Cardiac septum (tissue), 1 donor: ENCODE measurements around the gene NOS2. TPM values are rescaled to one million over a fixed set of nuclear protein-coding genes. Genes with fewer than 3 reads are reported as not detected.
"Not testable (repeated sequence)": the region's sequence is repeated elsewhere in the genome, so short reads cannot be mapped to it uniquely, and the experiment has no call there.

Source experiments
- DNase-seq: peaks from one replicate; pipeline ENCODE4 v3.0.0-alpha.2; 2020; ENCODE audit warnings: low spot score
- intact Hi-C: fragments of 100-400 bp; cut with DNase I; formaldehyde crosslinking; loops from one replicate; pipeline ENCODE4 v1.14.0; 2022
- total RNA-seq: library from RNA; stranded (reverse); fragmentation: NEBNext Ultra II Directional; extraction: Animal tissue kit (Norgen Biotek cat#: 25700); gene quantifications from one replicate; pipeline ENCODE4 v1.2.1, GENCODE V29; 2021
- donor health status: DM: no; HTN: no; CAD: no.

NOS2 gene
- total RNA-seq, 1 donor from 2014 or later = 0.16 TPM

DNA sequence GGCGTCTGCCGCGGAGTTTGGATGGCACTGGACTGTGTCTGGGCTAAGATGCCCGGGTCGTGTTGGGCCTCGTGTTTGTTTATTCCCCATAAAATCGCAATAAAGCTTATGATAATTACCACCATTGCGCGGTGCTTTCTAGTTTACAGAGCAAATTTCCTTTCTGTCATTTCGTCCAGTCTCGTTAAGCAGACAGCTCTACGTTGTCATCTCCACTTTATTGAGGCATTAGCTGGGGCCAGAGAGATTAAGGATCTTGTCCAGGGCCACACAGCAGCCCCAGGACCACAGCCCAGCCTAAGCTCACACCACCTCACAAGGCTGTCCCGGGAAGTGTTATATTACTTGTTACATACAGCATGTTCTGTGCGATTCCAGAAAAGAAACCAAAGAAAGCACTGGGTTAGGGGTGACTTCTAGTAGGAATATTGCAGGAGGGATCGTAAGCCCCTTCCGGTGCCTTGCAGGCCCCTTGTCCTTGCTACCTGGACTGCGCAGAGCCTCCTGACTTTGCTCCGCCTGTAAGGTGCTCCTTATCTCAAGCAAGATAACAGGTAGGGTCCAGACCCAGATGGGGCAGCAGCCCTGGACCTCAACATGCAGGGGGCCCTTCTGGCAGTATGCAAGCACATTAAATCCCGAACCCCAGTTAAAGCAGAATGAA lies 6.3 kb downstream of the NOS2 start:
- no peak for DNase-seq
- intact Hi-C loops = no loop called here

DNA sequence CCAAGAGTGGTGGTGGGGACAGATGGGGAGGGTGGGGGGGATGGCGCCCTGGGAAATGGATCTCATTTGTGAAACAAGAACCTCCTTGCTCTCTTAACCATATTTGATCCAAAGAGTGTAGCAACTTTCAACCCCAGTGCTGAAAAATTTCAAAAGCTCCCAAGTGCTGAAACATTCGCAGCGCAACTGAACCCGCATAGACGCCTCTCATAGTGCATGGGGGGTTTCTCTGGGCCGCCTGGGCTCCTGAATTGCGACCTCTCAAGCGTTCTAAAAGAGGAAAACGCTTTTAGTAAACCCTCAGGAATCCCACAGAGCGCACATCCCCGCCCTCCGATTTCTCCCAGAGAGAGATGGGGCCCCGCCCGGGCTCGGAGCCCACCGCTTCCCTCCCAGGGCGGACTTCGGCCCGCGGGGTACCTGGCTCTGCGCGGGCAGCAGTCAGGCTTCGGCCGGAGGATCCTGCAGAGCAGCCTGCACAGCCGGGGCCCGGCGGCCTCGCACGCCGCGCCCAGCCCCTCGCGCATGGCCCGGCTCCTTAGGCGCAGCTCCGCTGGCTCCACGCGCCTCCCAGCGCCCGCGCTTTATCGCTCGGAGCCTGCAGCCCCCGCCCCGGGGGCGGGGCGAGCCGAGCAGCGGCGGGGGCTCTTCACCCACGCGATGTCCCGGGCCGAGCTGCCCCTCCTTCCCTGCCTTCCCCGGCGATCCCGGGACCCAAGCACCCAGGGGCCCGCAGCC lies 7.0 kb downstream of the NOS2 start:
- DNase-seq = no peak
- intact Hi-C loops = no loop called here

DNA sequence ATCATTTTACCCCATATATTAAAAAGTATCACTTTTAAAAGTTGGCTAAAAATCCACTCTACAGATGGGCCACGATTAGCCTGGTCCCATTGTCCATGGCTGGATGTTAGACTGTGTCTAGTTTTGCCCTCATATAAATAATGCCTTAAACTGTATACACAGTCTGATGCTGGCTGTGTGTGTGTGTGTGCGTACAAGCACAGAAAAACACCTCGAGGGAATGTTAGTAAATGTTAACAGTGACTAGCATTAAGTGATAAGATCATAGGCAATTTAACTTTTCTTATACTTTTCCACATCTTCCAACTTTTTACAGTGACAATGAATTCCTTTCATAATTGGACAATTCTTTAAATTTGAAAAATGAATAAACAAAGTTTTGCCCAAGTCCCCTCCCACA lies 8.2 kb downstream of the NOS2 start:
- intact Hi-C loops = no loop called here

DNA sequence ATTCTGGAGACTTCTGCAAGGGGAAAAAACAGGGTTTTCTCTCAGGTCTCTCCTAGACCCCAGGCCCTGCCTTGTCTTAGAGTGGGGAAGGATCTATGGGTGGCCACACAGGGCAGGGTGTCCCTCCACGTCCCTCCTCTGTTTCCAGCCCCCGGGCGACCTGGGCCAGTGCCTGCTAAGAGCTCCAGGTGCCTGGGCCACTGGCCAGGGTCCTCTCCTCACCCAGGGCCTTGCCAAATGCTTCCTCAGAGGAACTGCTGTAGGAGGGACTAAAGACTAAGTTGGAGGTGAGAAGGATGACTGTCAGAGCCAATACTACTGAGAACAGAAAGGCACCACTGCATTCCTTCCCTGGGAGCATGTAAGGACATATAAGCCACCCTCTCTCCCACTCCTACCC lies 11.4 kb downstream of the NOS2 start:
- intact Hi-C loops = no loop called here
- no peak for DNase-seq

More for the DNA sequence above, 8.2 kb downstream of the NOS2 start:
- no peak for DNase-seq

DNA sequence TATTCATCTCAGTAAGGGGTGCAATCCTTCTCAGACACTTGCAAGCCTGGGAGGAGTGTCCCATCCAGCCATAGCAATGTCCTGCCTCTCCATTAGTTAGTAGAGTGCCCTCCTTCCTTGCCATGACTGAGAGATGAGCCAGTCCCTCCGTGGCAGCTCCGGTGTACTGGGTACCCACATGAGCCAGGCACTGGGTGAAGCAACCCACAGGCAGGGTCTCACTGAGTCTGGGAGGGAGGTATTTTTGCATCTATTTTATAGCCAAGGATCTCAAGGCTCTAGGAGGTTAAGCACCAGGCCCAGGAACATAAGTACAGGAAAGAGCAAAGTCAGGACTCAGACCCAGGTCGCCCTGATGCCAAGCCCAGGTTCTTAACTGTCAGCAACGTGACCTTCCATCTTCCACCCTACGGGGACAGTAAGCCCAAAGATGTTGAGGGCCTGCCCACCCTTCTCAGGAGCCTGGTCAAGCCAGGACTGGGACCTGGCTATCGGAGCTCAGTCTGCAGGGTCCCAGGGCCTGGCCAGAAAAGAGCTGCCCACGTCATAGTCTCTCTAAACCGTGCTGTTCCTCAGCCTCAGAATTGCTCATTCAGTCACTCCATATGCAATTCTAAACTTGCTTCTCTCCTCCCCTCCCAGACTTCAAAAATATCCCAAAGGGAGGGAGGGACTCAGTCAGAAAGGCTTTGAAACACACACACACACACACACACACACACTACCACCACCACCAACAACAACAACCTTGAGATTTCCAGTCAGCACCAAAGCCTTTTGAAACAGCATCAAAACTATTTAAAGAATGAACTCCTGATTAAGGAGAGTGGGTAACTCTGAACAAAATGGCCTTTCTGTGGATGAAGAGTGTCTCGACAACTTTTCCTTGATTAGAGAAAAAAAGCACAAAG lies 16.6 kb downstream of the NOS2 start:
- no peak for DNase-seq
- intact Hi-C loops = no loop called here

DNA sequence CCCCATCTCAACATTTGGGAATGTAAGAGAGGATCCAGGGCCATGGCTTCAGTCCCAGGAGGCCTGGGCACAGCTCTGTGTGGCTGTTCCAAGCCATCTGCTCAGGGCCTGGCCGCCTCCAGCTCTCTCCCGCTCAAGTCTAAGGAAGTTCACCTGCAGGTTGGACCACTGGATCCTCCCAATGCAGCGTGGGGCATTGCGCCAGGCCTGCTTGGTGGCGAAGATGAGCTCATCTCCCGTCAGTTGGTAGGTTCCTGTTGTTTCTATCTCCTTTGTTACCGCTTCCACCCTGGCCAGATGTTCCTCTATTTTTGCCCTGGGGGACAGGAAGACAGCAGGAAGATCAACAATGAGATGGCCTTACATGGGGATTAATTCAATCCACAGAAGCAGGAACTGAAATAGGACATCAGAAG lies 17.5 kb downstream of the NOS2 start:
- DNase-seq = no peak
- intact Hi-C loops = no loop called here

DNA sequence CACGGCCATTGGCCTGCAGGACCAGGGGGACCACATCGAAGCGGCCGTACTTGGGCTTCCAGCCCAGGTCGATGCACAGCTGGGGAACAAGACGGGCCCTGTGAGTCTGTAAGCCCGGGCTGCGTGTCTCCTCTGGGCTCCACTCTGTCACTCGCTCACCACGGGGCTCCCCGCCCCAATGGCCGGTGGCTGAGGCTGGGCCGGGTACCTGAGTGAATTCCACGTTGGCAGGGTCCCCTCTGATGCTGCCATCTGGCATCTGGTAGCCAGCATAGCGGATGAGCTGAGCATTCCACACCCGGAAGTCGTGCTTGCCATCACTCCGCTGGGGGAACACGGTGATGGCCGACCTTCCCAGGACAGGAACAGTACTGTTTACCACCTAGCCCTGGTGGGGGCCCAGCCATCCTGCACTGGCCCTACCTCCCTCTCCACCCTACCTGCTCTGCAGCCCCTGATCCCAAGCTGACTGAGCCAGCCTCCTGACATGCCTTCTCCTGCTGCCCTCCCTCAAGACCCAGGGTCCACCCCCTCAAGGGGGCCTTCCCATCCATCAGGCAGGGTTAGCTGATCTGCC lies 19.4 kb downstream of the NOS2 start:
- intact Hi-C loops = no loop called here
- DNase-seq = no peak

DNA sequence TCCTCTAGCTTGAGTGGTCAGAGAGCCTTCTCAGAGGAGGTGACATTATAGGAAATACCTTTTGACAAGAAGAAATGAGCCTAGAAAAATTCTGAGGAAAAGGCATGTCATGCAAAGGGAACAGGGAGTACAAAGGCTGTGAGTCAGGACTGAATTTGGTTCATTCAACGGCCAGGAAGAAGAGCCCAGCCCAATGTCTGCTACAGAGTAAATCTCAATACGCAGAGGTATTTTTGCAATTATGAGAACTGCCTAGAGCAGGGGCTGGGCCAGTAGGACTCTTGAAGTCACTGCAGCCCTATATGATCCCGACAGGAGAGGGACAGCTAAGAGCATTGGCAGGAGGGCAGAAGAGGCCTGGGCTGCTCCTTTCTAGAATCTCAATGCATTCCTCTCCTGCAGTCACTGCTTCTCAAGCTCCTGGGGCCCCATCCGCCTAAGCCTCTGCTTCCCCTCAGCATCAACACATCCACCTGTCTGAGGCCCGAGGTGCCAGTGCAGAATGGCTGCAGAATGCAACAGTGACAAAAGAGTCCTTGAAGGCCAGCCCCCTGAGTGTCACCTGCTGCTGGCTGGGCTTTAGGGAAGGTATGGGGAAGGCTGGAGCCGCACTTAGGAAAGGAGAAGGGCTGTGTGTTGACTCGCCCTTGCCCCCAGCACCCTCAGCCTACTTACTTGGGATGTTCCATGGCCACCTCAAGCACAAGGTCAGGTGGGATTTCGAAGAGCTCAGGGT lies 20.1 kb downstream of the NOS2 start:
- DNase-seq = no peak
- intact Hi-C loops = no loop called here

DNA sequence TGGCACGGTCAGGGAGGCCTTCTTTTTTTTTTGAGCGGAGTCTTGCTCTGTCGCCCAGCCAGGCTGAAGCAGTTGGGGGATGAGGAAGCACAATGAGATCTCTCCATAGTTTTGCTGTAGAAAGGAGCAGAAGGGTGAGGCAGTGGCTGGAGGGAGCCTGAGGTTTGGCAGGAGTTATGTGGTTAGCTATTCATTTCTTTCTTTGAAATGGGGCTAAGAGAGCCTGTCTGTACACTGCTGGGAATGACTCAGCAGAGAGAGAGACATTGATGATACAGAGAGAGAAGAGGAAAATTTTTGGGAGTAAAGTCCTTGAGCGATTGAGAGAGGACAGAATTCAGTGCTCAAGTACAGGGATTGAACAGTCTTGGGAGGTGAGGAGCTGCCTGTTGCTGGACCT lies 22.1 kb downstream of the NOS2 start:
- intact Hi-C loops = no loop called here
- DNase-seq = no peak

DNA sequence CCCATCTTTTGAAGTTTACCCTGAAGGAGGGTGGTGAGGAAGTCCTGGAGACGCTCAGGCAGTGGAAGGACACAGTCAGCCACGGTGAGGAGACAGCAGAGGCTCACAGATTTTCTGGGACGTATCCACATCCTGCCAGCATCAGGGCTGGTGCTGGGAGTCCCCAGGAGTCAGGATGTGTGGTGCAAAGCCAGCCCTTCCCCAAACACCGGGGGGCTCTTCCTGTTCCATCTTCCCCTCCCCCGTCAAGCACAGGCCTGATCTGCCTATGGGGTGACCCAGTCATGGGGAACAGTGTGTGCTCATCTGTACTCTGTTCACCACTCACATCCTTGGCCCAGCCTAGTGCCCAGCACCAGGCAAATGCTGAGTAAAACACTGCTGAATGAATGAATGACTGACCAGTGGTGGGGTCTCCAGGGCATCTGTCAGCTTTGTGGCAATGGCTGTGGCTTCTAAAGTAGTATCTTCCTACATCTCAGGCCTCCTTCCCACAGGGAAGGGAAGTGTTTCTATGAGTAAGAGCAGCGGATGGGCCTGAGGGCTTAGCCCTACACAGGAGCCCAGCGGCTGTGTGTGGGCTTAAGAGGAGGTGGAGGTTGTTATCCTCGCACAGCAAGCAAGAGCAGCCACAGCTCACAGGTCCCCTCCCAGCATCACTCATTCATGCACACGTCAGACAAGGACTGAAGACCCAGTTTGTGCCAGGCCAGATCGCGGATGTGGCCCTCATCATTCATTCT lies 23.3 kb downstream of the NOS2 start:
- intact Hi-C loops = no loop called here
- DNase-seq = no peak

DNA sequence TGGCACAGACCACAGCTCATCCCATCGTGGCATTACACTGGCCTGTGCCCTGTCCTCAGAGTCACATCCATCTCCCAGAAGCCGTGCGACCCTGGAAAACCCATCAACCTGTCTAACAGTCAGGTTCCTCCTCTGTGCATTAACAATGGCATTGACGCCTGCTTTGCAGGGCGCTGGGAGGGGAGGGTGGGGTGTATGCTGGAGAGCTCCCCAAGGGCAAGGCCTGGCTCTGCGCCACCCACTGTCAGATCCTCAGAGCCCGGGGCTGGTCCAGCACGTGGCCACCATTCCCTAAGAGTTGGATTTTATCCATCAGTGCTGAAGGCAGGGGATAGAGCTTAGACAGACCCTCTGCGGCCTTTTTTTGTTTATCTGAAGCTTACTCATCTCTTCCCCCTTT lies 28.7 kb downstream of the NOS2 start:
- DNase-seq = no peak
- intact Hi-C loops = no loop called here

DNA sequence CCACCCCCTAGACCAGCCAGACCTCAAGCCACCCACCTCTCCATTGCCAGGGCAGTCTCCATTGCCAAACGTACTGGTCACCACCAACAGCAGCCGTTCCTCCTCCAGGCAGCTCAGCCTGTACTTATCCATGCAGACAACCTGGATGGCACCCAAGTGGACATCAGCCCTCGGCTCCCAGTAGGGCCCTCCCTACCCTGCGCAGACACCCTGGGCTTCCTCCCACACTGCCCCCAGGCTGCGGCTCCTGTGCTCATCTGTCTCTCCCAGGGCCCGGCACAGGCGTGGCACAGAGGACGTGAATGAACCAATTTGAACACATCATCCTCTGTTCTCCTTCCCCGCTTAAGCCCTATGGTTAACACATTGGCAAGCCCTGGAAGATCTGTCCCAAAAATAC lies 29.5 kb downstream of the NOS2 start:
- no peak for DNase-seq
- intact Hi-C loops = no loop called here

DNA sequence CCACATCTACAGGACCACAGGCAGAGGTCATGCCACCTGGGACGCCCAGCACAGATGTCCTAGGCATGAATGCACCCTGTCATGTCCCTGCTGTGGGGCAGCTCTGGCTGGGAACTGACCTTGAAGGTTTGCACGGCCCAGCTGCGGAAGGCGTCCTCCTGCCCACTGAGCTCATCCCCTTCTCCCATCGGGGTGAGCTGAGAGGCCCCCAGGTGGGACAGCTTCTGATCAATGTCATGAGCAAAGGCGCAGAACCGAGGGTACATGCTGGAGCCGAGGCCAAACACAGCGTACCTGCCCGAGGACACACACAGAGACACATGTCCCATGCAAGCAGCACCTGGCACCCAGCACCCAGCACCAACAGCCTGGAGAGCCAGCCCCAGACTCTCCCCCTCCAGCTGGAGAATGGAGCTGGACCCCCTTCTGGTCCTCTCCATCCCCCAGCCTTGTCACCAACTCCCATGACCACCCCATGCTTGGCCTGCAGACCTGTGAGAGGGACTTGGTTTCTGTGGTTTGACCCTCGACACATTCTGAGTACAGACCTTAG lies 31.4 kb downstream of the NOS2 start:
- intact Hi-C loops = no loop called here
- DNase-seq = no peak

DNA sequence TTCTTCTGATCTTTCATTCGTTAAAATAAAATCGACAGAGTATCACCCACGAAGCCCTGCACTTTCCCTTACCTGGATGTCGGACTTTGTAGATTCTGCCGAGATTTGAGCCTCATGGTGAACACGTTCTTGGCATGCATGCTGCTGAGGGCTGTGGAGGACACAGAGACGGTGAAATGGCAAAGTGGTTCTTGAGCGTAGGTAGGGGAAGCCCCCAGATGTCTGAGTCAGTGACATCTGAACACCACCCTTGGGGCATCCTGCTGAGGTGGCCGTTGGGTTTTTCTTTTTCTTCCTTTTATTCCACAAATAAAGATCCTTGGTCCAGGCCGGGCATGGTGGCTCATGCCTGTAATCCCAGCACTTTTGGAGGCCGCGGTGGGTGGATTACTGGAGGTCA lies 33.9 kb downstream of the NOS2 start:
- no peak for DNase-seq
- intact Hi-C loops = no loop called here

DNA sequence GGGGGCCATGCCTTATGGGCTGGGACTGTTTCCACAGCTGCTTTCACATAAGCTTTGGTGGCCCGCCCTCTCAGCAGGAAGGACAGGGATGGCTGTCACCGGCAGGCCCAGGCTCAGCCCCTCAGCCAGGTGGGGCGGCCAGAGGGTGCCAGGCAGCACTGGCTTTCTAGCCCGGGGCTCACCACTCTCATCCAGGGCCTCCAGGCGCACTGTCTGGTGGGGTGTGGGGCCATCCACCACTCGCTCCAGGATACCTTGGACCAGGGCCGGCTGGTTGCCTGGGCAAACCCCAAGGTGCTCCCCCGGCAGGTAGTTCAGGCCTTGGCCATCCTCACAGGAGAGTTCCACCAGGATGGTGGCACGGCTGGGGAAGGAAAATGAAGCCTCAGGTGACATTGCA lies 35.0 kb downstream of the NOS2 start:
- intact Hi-C loops = no loop called here
- no peak for DNase-seq

DNA sequence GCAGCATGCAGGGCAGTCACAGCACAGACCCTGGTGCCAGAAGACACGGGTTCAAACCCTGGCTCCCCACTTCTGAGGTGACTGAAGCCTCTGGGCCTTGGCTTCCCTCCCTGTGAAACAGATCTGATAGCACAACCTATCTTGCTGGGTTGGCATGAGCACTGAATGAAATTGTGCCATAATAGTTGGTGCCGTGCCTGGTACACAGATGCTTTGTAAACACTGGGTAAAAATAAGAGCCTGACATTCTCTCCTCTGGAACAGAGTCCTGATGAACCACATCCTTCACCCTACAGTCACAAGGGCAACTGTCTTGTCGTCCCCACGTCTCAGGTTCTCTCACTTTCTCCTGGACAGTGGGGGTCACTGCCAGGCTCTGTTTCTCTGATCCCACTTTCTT lies 35.7 kb downstream of the NOS2 start:
- intact Hi-C loops = no loop called here
- DNase-seq = no peak

DNA sequence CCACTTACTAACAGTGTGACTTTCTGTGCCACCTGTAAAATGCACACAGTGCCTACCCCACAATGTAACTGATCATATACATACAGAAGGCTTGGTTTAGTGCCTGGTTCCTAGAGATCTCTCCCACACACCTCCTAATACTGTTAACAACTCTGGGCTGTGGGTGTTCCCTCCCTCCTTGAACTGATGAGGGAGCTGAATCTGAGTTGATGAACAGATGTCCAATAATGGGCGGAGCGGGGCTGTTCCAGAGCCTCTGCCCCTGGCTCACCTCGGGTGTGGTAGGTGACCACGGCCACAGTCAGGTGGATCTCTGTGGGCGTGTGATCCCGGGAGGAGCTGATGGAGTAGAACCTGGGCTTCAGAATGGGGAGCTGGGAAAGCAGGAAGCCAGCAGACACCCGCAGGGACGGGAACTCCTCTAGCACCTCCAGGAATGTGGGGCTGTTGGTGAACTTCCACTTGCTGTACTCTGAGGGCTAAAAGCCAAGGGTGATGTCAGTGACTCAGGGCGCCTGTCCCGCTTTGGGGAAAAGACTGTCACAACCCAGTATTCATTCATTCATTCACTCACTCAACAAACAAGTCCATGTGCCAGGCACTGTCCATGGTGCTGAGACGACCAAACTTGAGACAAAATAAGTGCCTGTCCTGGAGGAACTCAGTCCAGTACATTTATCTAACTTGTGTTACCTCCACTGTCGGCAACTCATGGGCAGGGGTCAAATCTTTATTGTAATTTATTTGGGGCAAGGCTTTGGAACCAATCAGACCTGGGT lies 37.6 kb downstream of the NOS2 start:
- intact Hi-C loops = no loop called here

DNA sequence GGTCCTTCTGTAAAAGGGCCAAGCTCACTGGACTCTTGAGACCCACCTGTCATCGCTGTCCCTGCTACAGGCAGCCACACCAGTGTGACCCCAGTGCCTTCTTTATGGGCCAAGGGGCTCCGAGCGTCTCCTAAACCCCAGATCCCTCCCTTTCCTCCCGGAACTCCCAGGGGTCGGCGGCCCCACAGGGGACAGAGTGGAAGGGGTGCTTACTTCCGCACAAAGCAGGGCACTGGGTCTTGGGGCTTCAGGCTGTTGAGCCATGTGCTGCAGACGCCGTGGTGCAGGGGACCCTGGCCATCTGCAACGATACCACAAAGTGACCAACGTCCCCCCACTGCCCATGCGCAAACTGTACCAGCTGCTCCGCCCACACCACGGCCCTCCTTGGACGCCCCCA lies 39.4 kb downstream of the NOS2 start:
- intact Hi-C loops = loop anchor here (2.0 kb wide), 1 partner anchor 120 kb away; no protein-coding TSS in a partner anchor
- DNase-seq = not testable (repeated sequence)

More for the DNA sequence above, 37.6 kb downstream of the NOS2 start:
- DNase-seq = no peak
